ENCODE measurements around the gene MPPE1. TPM values are rescaled to one million over a fixed set of nuclear protein-coding genes. Genes with fewer than 3 reads are reported as not detected.
"Not testable (repeated sequence)": the region's sequence is repeated elsewhere in the genome, so short reads cannot be mapped to it uniquely, and the experiment has no call there.

The MPPE1 gene
- polyA plus RNA-seq, 3 donors = 53.4 to 96.8 (median 92.3) TPM

DNA sequence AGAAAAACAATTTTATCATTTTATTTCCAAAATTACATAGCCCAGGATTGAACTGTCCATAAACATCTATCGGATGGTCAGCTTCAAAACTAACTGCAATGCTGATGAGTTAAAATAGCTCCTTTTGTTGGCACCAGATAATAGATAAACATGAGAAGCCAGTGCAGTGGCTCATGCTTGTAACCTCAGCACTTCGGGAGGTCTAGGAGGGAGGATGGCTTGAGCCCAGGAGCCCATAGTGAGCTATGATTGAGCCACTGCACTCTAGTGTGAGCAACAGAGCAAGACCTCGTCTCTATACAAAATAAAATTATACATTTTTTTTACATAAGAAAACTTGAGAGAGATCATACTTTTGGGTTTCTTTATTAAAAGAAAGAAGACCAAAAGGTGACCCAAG is 38.6 kb upstream of the MPPE1 start:
- H3K9ac ChIP-seq (ENCODE audit: insufficient read depth, low read length, poor library complexity, severe bottlenecking) = peak overlapping the region; percentile 86
- no peaks in the 10 kb centered on the region for H4K20me1 ChIP-seq (ENCODE audit: insufficient read depth, low read length)
- H3K36me3 ChIP-seq (replicated peaks in 1 of 2; ENCODE audit: control insufficient read depth in 1 of 2, insufficient read depth in 2 of 2, low read length in 2 of 2) = no peaks in the 10 kb centered on the region
- H3K4me2 ChIP-seq (replicated peaks; ENCODE audit: extremely low read depth, low read length, poor library complexity, severe bottlenecking) = peak overlapping the region; percentile 84
- H3K4me3 Mint-ChIP-seq = peak overlapping the region; percentile 63 to 96
- peaks cover 29% of the 10 kb centered on the region for H3K4me1 Mint-ChIP-seq
- H3K79me2 ChIP-seq (ENCODE audit: insufficient read depth, low read length) = no peaks in the 10 kb centered on the region
- H3K9me3 Mint-ChIP-seq = peaks cover 0 to 2% (median 0%) of the 10 kb centered on the region in 7 donors
- no CpG with 5 or more reads among the region's 3 CpGs for WGBS (ENCODE audit: insufficient coverage)
- peak overlapping the region; percentile 97 for H2AFZ ChIP-seq (ENCODE audit: insufficient read depth, low read depth, low read length, poor library complexity, severe bottlenecking)
- no peaks in the 10 kb centered on the region for H3K27me3 ChIP-seq (ENCODE audit: control insufficient read depth in 2 of 2, insufficient read depth in 2 of 2, low read length in 2 of 2)
- peak overlapping the region; percentile 50 to 84 (median 69) for H3K4me3 ChIP-seq (replicated peaks in 1 of 3; ENCODE audit: low read depth in 2 of 3, low read length in 3 of 3)
- H3K36me3 Mint-ChIP-seq = no peaks in the 10 kb centered on the region
- intact Hi-C loops (cut with micrococcal nuclease) = loop anchor here (5.0 kb wide), 1 partner anchor 36 kb away; the partner anchor contains the start of gene IMPA2 (in 2 of the 2)
- no peaks in the 10 kb centered on the region for H3K9me3 ChIP-seq (replicated peaks in 1 of 2; ENCODE audit: control insufficient read depth in 1 of 2, insufficient read depth in 1 of 2, low read length in 2 of 2)
- peak overlapping the region; percentile 91 to 93 for H3K27ac ChIP-seq (ENCODE audit: low read depth in 1 of 2, low read length in 2 of 2)
- peaks cover 19 to 22% of the 10 kb centered on the region in 2 donors for H3K4me1 ChIP-seq (ENCODE audit: control insufficient read depth in 1 of 2, insufficient read depth in 2 of 2, low read length in 2 of 2)
- peak in 1 of 3 donors; percentile 17 for DNase-seq
- TF ChIP-seq, protein P1, sequence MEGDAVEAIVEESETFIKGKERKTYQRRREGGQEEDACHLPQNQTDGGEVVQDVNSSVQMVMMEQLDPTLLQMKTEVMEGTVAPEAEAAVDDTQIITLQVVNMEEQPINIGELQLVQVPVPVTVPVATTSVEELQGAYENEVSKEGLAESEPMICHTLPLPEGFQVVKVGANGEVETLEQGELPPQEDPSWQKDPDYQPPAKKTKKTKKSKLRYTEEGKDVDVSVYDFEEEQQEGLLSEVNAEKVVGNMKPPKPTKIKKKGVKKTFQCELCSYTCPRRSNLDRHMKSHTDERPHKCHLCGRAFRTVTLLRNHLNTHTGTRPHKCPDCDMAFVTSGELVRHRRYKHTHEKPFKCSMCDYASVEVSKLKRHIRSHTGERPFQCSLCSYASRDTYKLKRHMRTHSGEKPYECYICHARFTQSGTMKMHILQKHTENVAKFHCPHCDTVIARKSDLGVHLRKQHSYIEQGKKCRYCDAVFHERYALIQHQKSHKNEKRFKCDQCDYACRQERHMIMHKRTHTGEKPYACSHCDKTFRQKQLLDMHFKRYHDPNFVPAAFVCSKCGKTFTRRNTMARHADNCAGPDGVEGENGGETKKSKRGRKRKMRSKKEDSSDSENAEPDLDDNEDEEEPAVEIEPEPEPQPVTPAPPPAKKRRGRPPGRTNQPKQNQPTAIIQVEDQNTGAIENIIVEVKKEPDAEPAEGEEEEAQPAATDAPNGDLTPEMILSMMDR (IDR thresholded peaks at IDR 0.05) = no peak
- H3K27me3 Mint-ChIP-seq (ENCODE audit: low read depth in 3 of 3) = peaks cover 0 to 2% (median 0%) of the 10 kb centered on the region in 3 donors
- peak overlapping the region; percentile 75 to 97 (median 90) for H3K27ac Mint-ChIP-seq

DNA sequence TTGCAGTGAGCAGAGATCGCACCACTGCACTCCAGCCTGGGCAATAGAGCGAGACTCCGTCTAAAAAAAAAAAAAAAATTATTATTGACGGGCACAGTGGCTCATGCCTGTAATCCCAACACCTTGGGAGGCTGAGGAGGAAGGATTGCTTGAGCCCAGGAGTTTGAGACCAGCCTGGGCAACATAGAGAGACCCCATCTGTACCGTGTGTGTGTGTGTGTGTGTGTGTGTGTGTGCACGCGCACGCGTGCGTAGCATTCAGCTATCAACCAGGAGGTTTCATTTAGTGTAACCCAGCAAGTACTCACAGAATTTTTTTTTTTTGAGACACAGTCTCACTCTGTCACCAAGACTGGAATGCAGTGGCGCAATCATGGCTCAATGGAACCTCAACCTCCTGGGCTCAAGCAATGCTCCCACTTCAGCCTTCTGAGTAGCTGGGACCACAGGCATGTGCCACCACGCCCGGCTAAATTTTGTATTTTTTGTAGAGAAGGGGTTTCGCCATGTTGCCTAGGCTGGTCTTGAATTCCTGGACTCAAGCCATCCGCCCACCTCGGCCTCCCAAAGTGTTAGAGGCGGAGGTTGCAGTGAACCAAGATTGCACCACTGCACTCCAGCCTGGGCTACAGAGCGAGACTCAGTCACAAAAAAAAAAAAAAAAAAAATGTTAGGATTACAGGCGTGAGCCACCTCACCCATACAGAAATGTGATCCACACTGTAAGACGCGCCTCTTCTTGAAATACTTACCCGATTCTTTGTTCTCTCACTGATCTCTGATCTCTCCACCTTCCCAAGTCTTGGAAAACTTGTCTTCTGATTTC is 37.9 kb upstream of the MPPE1 start:
- H3K4me1 ChIP-seq (ENCODE audit: control insufficient read depth in 1 of 2, insufficient read depth in 2 of 2, low read length in 2 of 2) = peaks cover 19 to 22% of the 10 kb centered on the region in 2 donors
- not testable (repeated sequence) for H3K9me3 Mint-ChIP-seq; H3K9ac ChIP-seq (ENCODE audit: insufficient read depth, low read length, poor library complexity, severe bottlenecking); H3K4me3 Mint-ChIP-seq; H4K20me1 ChIP-seq (ENCODE audit: insufficient read depth, low read length); H3K79me2 ChIP-seq (ENCODE audit: insufficient read depth, low read length); H3K9me3 ChIP-seq (replicated peaks in 1 of 2; ENCODE audit: control insufficient read depth in 1 of 2, insufficient read depth in 1 of 2, low read length in 2 of 2); H3K36me3 Mint-ChIP-seq; H3K36me3 ChIP-seq (replicated peaks in 1 of 2; ENCODE audit: control insufficient read depth in 1 of 2, insufficient read depth in 2 of 2, low read length in 2 of 2); H3K27me3 ChIP-seq (ENCODE audit: control insufficient read depth in 2 of 2, insufficient read depth in 2 of 2, low read length in 2 of 2); H3K27me3 Mint-ChIP-seq (ENCODE audit: low read depth in 3 of 3)
- H2AFZ ChIP-seq (ENCODE audit: insufficient read depth, low read depth, low read length, poor library complexity, severe bottlenecking) = peak overlapping the region; percentile 97
- peak overlapping the region; percentile 84 for H3K4me2 ChIP-seq (replicated peaks; ENCODE audit: extremely low read depth, low read length, poor library complexity, severe bottlenecking)
- H3K4me3 ChIP-seq (replicated peaks in 1 of 3; ENCODE audit: low read depth in 2 of 3, low read length in 3 of 3) = peak overlapping the region in 1 of 3 experiments; percentile 84
- Mint-ChIP-seq H3K27ac (peak overlapping the region; percentile 75 to 97 (median 90)), H3K4me1 (peaks cover 29% of the 10 kb centered on the region)
- intact Hi-C loops (cut with micrococcal nuclease) = loop anchor here (5.0 kb wide), 1 partner anchor 36 kb away; the partner anchor contains the start of gene IMPA2 (in 2 of the 2)
- 72% methylated on average over 9 of the region's 22 CpGs for WGBS (ENCODE audit: insufficient coverage)
- DNase-seq = peak in 1 of 3 donors; percentile 10
- peak overlapping the region; percentile 32 to 91 for H3K27ac ChIP-seq (ENCODE audit: low read depth in 1 of 2, low read length in 2 of 2)

Data from CD14-positive monocyte (primary cell).